CD4-positive, alpha-beta memory T cell (primary cell): ENCODE measurements around the gene UNC13A. TPM values are rescaled to one million over a fixed set of nuclear protein-coding genes. Genes with fewer than 3 reads are reported as not detected.

Experiments
- CTCF ChIA-PET: fragments of 350-600 bp; sonication (Branson Sonifier 250); formaldehyde crosslinking; loops from one replicate; lab custom pipeline; 2021; ENCODE audit warnings: inconsistent platforms; ENCODE audit not compliant: partially characterized antibody; lab: Charles Lee
- POLR2A ChIA-PET: fragments of 350-600 bp; sonication (Branson Sonifier 250); formaldehyde crosslinking; loops from one replicate; lab custom pipeline; 2021; ENCODE audit not compliant: partially characterized antibody; lab: Charles Lee
- DNase-seq, 5 donors: peaks; one replicate each; pipeline versions ENCODE4 v3.0.0 to v3.0.0-alpha.2; 2020 to 2022; ENCODE audit warnings: mixed read lengths in 1 of 5
- H3K27ac ChIP-seq: one replicate; pipeline ENCODE4 v1.7.0; 2013; ENCODE audit warnings: low read depth, low read length
- H3K27me3 ChIP-seq: 2 replicates; pipeline ENCODE4 v1.7.0; 2013; ENCODE audit warnings: mild to moderate bottlenecking, low read length, moderate library complexity; ENCODE audit not compliant: insufficient read depth
- H3K36me3 ChIP-seq: 2 replicates; pipeline ENCODE4 v1.7.0; 2013; ENCODE audit warnings: mild to moderate bottlenecking, low read length, moderate library complexity; ENCODE audit not compliant: insufficient read depth
- H3K4me1 ChIP-seq: 2 replicates; pipeline ENCODE4 v1.7.0; 2013; ENCODE audit warnings: mild to moderate bottlenecking, low read length, moderate library complexity; ENCODE audit not compliant: insufficient read depth
- H3K4me3 ChIP-seq, 2 donors: one replicate each; pipeline ENCODE4 v1.7.0; 2013; ENCODE audit warnings: low read length in 2 of 2, mild to moderate bottlenecking in 1 of 2
- H3K9me3 ChIP-seq, 2 donors: one replicate each; pipeline ENCODE4 v1.7.0; 2013; ENCODE audit warnings: low read length in 2 of 2, control low read depth in 1 of 2; ENCODE audit not compliant: control insufficient read depth in 1 of 2
- H3K27ac Mint-ChIP-seq, 7 donors: one replicate each; pipeline ENCODE4 v1.8.0; 2020 to 2021; ENCODE audit warnings: mixed read lengths in 7 of 7, mild to moderate bottlenecking in 6 of 7, inconsistent platforms in 3 of 7, moderate library complexity in 3 of 7
- H3K27me3 Mint-ChIP-seq, 2 donors: one replicate each; pipeline ENCODE4 v1.8.0; 2020 to 2021; ENCODE audit warnings: mixed read lengths in 2 of 2
- H3K36me3 Mint-ChIP-seq, 2 donors: one replicate each; pipeline ENCODE4 v1.8.0; 2020 to 2021; ENCODE audit warnings: mixed read lengths in 2 of 2, inconsistent platforms in 1 of 2, mild to moderate bottlenecking in 1 of 2
- H3K4me1 Mint-ChIP-seq, 4 donors: one replicate each; pipeline ENCODE4 v1.8.0; 2020 to 2021; ENCODE audit warnings: mixed read lengths in 4 of 4, mild to moderate bottlenecking in 1 of 4
- H3K4me3 Mint-ChIP-seq, 8 donors: one replicate each; pipeline ENCODE4 v1.8.0; 2020 to 2021; ENCODE audit warnings: mixed read lengths in 8 of 8, mild to moderate bottlenecking in 7 of 8, moderate library complexity in 6 of 8, inconsistent platforms in 3 of 8
- H3K9me3 Mint-ChIP-seq, 8 donors: one replicate each; pipeline ENCODE4 v1.8.0; 2020 to 2021; ENCODE audit warnings: mixed read lengths in 8 of 8, mild to moderate bottlenecking in 5 of 8, inconsistent platforms in 3 of 8, moderate library complexity in 1 of 8
- intact Hi-C: fragments of 100-400 bp; cut with micrococcal nuclease; formaldehyde crosslinking; loops from one replicate; pipeline ENCODE4 v1.15.1; 2023
- polyA plus RNA-seq, 2 donors: library from polyadenylated mRNA; unstranded; fragments of 300-500 nt; fragmentation: Illumina TruSeq; gene quantifications; one replicate each; pipeline ENCODE4 v1.2.3, GENCODE V29; 2021
- total RNA-seq, 2 experiments: library from RNA; stranded (reverse); gene quantifications; one replicate each; pipeline ENCODE4 v1.2.3, GENCODE V29; 2021

Gene UNC13A
- total and polyA plus RNA-seq, 4 experiments from 2014 or later, result 0.06 to 0.09 TPM; not detected in 2

- Histone ChIP-seq H3K27ac (no peak overlapping the region), H3K27me3 (peaks cover under 1% of the 10 kb centered on the region), H3K4me1 (peaks cover 13% of the 10 kb centered on the region), H3K4me3 (no peak overlapping the region), H3K9me3 (no peaks in the 10 kb centered on the region), H3K36me3 (no peaks in the 10 kb centered on the region)
- peaks cover 16 to 19% of the 10 kb centered on the region in 2 donors for H3K27me3 Mint-ChIP-seq
- ChIA-PET CTCF (interaction anchor here (1.6 kb wide), 1 partner anchor 55 kb away, joined by 3 read pairs; no protein-coding TSS in a partner anchor), POLR2A (no interaction called here)
- no peaks in the 10 kb centered on the region for H3K36me3 Mint-ChIP-seq
- H3K4me3 Mint-ChIP-seq, result peak overlapping the region in 3 of 8 donors; percentile 2 to 32 (median 24)
- intact Hi-C loops, result no loop called here
- H3K4me1 Mint-ChIP-seq, result peaks cover 8 to 11% (median 9%) of the 10 kb centered on the region in 4 donors
- peak overlapping the region in 1 of 7 donors; percentile 87 for H3K27ac Mint-ChIP-seq
- peaks cover 0 to 3% (median 0%) of the 10 kb centered on the region in 8 donors for H3K9me3 Mint-ChIP-seq
- DNase-seq, result no peak
These were observed 80.2 kb downstream of the UNC13A start for GRCh38 chr19:17607936-17608335.

GRCh38 chr19:17606590-17607185 lies 81.5 kb downstream of the UNC13A start:
- Mint-ChIP-seq H3K27me3 (peaks cover 21 to 29% of the 10 kb centered on the region in 2 donors), H3K36me3 (no peaks in the 10 kb centered on the region), H3K4me1 (peaks cover 7 to 11% (median 9%) of the 10 kb centered on the region in 4 donors), H3K4me3 (peak overlapping the region; percentile 73 to 84 (median 81)), H3K9me3 (peaks cover 0 to 3% (median 0%) of the 10 kb centered on the region in 8 donors), H3K27ac (peak overlapping the region; percentile 72 to 91 (median 82))
- H3K4me1 ChIP-seq, result peaks cover 13% of the 10 kb centered on the region
- no peaks in the 10 kb centered on the region for H3K9me3 ChIP-seq
- intact Hi-C loops, result loop anchor here (1.0 kb wide), 2 partner anchors 51 to 249 kb away; partner anchors contain the start of gene COLGALT1
- ChIA-PET CTCF (interaction anchor here (0.6 to 2.2 kb wide), 17 partner anchors 8 to 326 kb away, joined by 3 to 11 read pairs (median 3); partner anchors contain the start of genes CCDC124 and RPL18A), POLR2A (interaction anchor here (0.7 to 1.6 kb wide), 5 partner anchors 16 to 325 kb away, joined by 3 to 6 read pairs (median 4); partner anchors contain the start of genes MVB12A and RPL18A)
- H3K36me3 ChIP-seq, result no peaks in the 10 kb centered on the region
- no peak overlapping the region for H3K27ac ChIP-seq
- H3K4me3 ChIP-seq, result peak overlapping the region in 1 of 2 donors; percentile 54
- peaks cover 8% of the 10 kb centered on the region for H3K27me3 ChIP-seq
- DNase-seq, result no peak

GRCh38 chr19:17605761-17606589 lies 82.2 kb downstream of the UNC13A start:
- H3K4me3 Mint-ChIP-seq, result peak overlapping the region; percentile 72 to 84 (median 81)
- Histone ChIP-seq H3K36me3 (no peaks in the 10 kb centered on the region), H3K9me3 (no peaks in the 10 kb centered on the region), H3K4me1 (peaks cover 13% of the 10 kb centered on the region), H3K27ac (peak overlapping the region; percentile 17), H3K4me3 (peak overlapping the region; percentile 17 to 54), H3K27me3 (peaks cover 8% of the 10 kb centered on the region)
- peaks cover 7 to 11% (median 9%) of the 10 kb centered on the region in 4 donors for H3K4me1 Mint-ChIP-seq
- peaks cover 0 to 3% (median 0%) of the 10 kb centered on the region in 8 donors for H3K9me3 Mint-ChIP-seq
- peak overlapping the region; percentile 72 to 91 (median 82) for H3K27ac Mint-ChIP-seq
- no peaks in the 10 kb centered on the region for H3K36me3 Mint-ChIP-seq
- ChIA-PET POLR2A (interaction anchor here (0.7 to 1.6 kb wide), 5 partner anchors 17 to 325 kb away, joined by 3 to 6 read pairs (median 4); partner anchors contain the start of genes MVB12A and RPL18A), CTCF (interaction anchor here (0.5 to 2.2 kb wide), 18 partner anchors 9 to 333 kb away, joined by 3 to 11 read pairs (median 3); partner anchors contain the start of genes CCDC124 and RPL18A)
- intact Hi-C loops, result loop anchor here (1.0 kb wide), 2 partner anchors 51 to 249 kb away; partner anchors contain the start of gene COLGALT1
- peaks cover 26 to 36% of the 10 kb centered on the region in 2 donors for H3K27me3 Mint-ChIP-seq
- peak; percentile 82 to 93 (median 87) for DNase-seq

- Histone ChIP-seq H3K36me3 (no peaks in the 10 kb centered on the region), H3K9me3 (no peaks in the 10 kb centered on the region), H3K4me1 (peaks cover 13% of the 10 kb centered on the region), H3K4me3 (no peak overlapping the region), H3K27ac (no peak overlapping the region), H3K27me3 (peaks cover 8% of the 10 kb centered on the region)
- peaks cover 6 to 11% (median 8%) of the 10 kb centered on the region in 4 donors for H3K4me1 Mint-ChIP-seq
- H3K27me3 Mint-ChIP-seq, result peaks cover 29 to 36% of the 10 kb centered on the region in 2 donors
- no peak overlapping the region for H3K27ac Mint-ChIP-seq
- DNase-seq, result no peak
- no peak overlapping the region for H3K4me3 Mint-ChIP-seq
- intact Hi-C loops, result no loop called here
- H3K36me3 Mint-ChIP-seq, result no peaks in the 10 kb centered on the region
- H3K9me3 Mint-ChIP-seq, result peaks cover 0 to 2% (median 0%) of the 10 kb centered on the region in 8 donors
- CTCF ChIA-PET, result interaction anchor here (0.5 to 1.9 kb wide), 4 partner anchors 17 to 334 kb away, joined by 3 to 6 read pairs (median 3); no protein-coding TSS in a partner anchor
- POLR2A ChIA-PET, result interaction anchor here (1.0 to 1.6 kb wide), 2 partner anchors 93 to 134 kb away, joined by 3 to 5 read pairs; partner anchors contain the start of gene PGLS
These were observed 83.0 kb downstream of the UNC13A start for GRCh38 chr19:17605117-17605516.

- H3K27me3 ChIP-seq, result peaks cover 8% of the 10 kb centered on the region
- H3K4me1 ChIP-seq, result peaks cover 13% of the 10 kb centered on the region
- Mint-ChIP-seq H3K27me3 (peaks cover 29 to 36% of the 10 kb centered on the region in 2 donors), H3K4me3 (peak overlapping the region in 3 of 8 donors; percentile 19 to 42 (median 35)), H3K36me3 (no peaks in the 10 kb centered on the region), H3K27ac (peak overlapping the region in 2 of 7 donors; percentile 19 to 74), H3K9me3 (no peaks in the 10 kb centered on the region), H3K4me1 (peaks cover 6 to 11% (median 8%) of the 10 kb centered on the region in 4 donors)
- DNase-seq, result no peak
- CTCF ChIA-PET, result interaction anchor here (1.0 to 1.9 kb wide), 3 partner anchors 18 to 108 kb away, joined by 3 to 6 read pairs (median 4); no protein-coding TSS in a partner anchor
- H3K9me3 ChIP-seq, result no peaks in the 10 kb centered on the region
- H3K36me3 ChIP-seq, result no peaks in the 10 kb centered on the region
- POLR2A ChIA-PET, result interaction anchor here (1.0 kb wide), 1 partner anchor 93 kb away, joined by 3 read pairs; the partner anchor contains the start of gene PGLS
- intact Hi-C loops, result no loop called here
- no peak overlapping the region for H3K27ac ChIP-seq
- H3K4me3 ChIP-seq, result no peak overlapping the region
These were observed 83.7 kb downstream of the UNC13A start for GRCh38 chr19:17604372-17605025.

GRCh38 chr19:17602872-17603510 lies 85.2 kb downstream of the UNC13A start:
- Mint-ChIP-seq H3K27ac (peak overlapping the region in 1 of 7 donors; percentile 73), H3K27me3 (peaks cover 30 to 36% of the 10 kb centered on the region in 2 donors), H3K36me3 (no peaks in the 10 kb centered on the region), H3K4me1 (peaks cover 6 to 11% (median 8%) of the 10 kb centered on the region in 4 donors), H3K9me3 (no peaks in the 10 kb centered on the region), H3K4me3 (no peak overlapping the region)
- Histone ChIP-seq H3K4me3 (no peak overlapping the region), H3K27me3 (peaks cover 8% of the 10 kb centered on the region), H3K36me3 (no peaks in the 10 kb centered on the region), H3K9me3 (no peaks in the 10 kb centered on the region), H3K4me1 (peaks cover 13% of the 10 kb centered on the region), H3K27ac (no peak overlapping the region)
- POLR2A ChIA-PET, result no interaction called here
- intact Hi-C loops, result no loop called here
- DNase-seq, result no peak
- CTCF ChIA-PET, result interaction anchor here (1.1 kb wide), 1 partner anchor 107 kb away, joined by 4 read pairs; no protein-coding TSS in a partner anchor
